Activated naive CD8-positive, alpha-beta T cell treated with anti-CD3 and anti-CD28 coated beads for 36 hours (primary cell): ENCODE data around the gene KCNQ1. TPM values are rescaled to one million over a fixed set of nuclear protein-coding genes. Genes with fewer than 3 reads are reported as not detected.

Source experiments
- DNase-seq: peaks from one replicate; pipeline ENCODE4 v3.0.0; 2021
- H3K27ac Mint-ChIP-seq: one replicate; pipeline ENCODE4 v1.8.0; 2022; ENCODE audit warnings: mild to moderate bottlenecking, moderate library complexity, mixed read lengths
- H3K27me3 Mint-ChIP-seq: one replicate; pipeline ENCODE4 v1.8.0; 2022; ENCODE audit warnings: mild to moderate bottlenecking, mixed read lengths
- H3K36me3 Mint-ChIP-seq: one replicate; pipeline ENCODE4 v1.8.0; 2021; ENCODE audit warnings: mild to moderate bottlenecking, mixed read lengths
- H3K4me1 Mint-ChIP-seq: one replicate; pipeline ENCODE4 v1.8.0; 2021; ENCODE audit warnings: mixed read lengths
- H3K4me3 Mint-ChIP-seq: one replicate; pipeline ENCODE4 v1.8.0; 2022; ENCODE audit warnings: mild to moderate bottlenecking, moderate library complexity, mixed read lengths
- H3K9me3 Mint-ChIP-seq: one replicate; pipeline ENCODE4 v1.8.0; 2022; ENCODE audit warnings: mixed read lengths
- total RNA-seq, 2 experiments: library from RNA; stranded (reverse); gene quantifications; one replicate each; pipeline ENCODE4 v1.2.3, GENCODE V29; 2021

KCNQ1 gene
- total RNA-seq, 2 experiments from 2014 or later, result 6.7 to 9.6 TPM

GRCh38 chr11:2562890-2563212 is 118.0 kb downstream of the KCNQ1 start:
- Mint-ChIP-seq H3K9me3 (no peaks in the 10 kb centered on the region), H3K27me3 (no peaks in the 10 kb centered on the region), H3K4me3 (no peak overlapping the region), H3K36me3 (no peaks in the 10 kb centered on the region), H3K27ac (no peak overlapping the region), H3K4me1 (peaks cover 2% of the 10 kb centered on the region)
- DNase-seq, result no peak

- no peak for DNase-seq
- H3K4me3 Mint-ChIP-seq, result no peak overlapping the region
- H3K27ac Mint-ChIP-seq, result no peak overlapping the region
- no peaks in the 10 kb centered on the region for H3K27me3 Mint-ChIP-seq
- H3K9me3 Mint-ChIP-seq, result no peaks in the 10 kb centered on the region
- H3K4me1 Mint-ChIP-seq, result peaks cover 2% of the 10 kb centered on the region
- no peaks in the 10 kb centered on the region for H3K36me3 Mint-ChIP-seq
Observed at GRCh38 chr11:2563213-2564007, 118.6 kb downstream of the KCNQ1 start.

DNA sequence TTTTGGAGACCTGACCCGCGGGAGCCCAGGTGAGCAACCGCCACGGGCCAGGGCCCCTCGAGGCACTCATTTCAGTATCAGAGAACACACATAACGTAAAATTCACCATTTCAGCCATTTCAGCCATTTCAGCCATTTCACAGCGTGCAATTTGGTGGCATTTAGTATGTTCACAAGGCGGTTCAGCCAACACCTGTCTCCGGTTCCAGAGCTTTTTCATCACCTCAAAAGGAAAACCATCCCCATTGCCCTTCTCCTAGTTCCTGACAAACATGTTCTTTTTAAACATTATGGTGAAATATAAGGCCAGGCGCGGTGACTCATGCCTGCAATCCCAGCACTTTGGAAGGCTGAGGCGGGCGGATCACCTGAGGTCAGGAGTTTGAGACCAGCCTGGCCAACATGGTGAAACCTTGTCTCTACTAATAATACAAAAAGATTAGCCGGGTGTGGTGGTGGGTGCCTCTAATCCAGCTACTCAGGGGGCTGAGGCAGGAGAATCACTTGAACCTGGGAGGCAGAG is 119.3 kb downstream of the KCNQ1 start:
- Mint-ChIP-seq H3K9me3 (no peaks in the 10 kb centered on the region), H3K27me3 (no peaks in the 10 kb centered on the region), H3K27ac (no peak overlapping the region), H3K4me3 (no peak overlapping the region), H3K4me1 (peaks cover 2% of the 10 kb centered on the region), H3K36me3 (no peaks in the 10 kb centered on the region)
- DNase-seq, result no peak

GRCh38 chr11:2564588-2565425 is 120.0 kb downstream of the KCNQ1 start:
- Mint-ChIP-seq H3K27ac (no peak overlapping the region), H3K9me3 (no peaks in the 10 kb centered on the region), H3K4me1 (no peaks in the 10 kb centered on the region), H3K4me3 (no peak overlapping the region), H3K27me3 (no peaks in the 10 kb centered on the region), H3K36me3 (no peaks in the 10 kb centered on the region)
- DNase-seq, result no peak

GRCh38 chr11:2565447-2566222 is 120.8 kb downstream of the KCNQ1 start:
- DNase-seq, result no peak

GRCh38 chr11:2566223-2567025 is 121.6 kb downstream of the KCNQ1 start:
- Mint-ChIP-seq H3K27ac (no peak overlapping the region), H3K36me3 (no peaks in the 10 kb centered on the region), H3K4me3 (no peak overlapping the region), H3K9me3 (no peaks in the 10 kb centered on the region), H3K27me3 (no peaks in the 10 kb centered on the region), H3K4me1 (no peaks in the 10 kb centered on the region)
- no peak for DNase-seq

More at GRCh38 chr11:2565447-2566222, 120.8 kb downstream of the KCNQ1 start:
- no peaks in the 10 kb centered on the region for H3K27me3 Mint-ChIP-seq
- H3K27ac Mint-ChIP-seq, result no peak overlapping the region
- no peaks in the 10 kb centered on the region for H3K36me3 Mint-ChIP-seq
- H3K4me3 Mint-ChIP-seq, result no peak overlapping the region
- no peaks in the 10 kb centered on the region for H3K9me3 Mint-ChIP-seq
- H3K4me1 Mint-ChIP-seq, result no peaks in the 10 kb centered on the region

- Mint-ChIP-seq H3K27me3 (no peaks in the 10 kb centered on the region), H3K4me1 (no peaks in the 10 kb centered on the region), H3K4me3 (no peak overlapping the region), H3K9me3 (no peaks in the 10 kb centered on the region), H3K27ac (no peak overlapping the region), H3K36me3 (no peaks in the 10 kb centered on the region)
- no peak for DNase-seq
Observed at GRCh38 chr11:2567026-2567671, 122.3 kb downstream of the KCNQ1 start.

- H3K9me3 Mint-ChIP-seq, result no peaks in the 10 kb centered on the region
- no peaks in the 10 kb centered on the region for H3K27me3 Mint-ChIP-seq
- DNase-seq, result no peak
- no peaks in the 10 kb centered on the region for H3K36me3 Mint-ChIP-seq
- no peaks in the 10 kb centered on the region for H3K4me1 Mint-ChIP-seq
- no peak overlapping the region for H3K27ac Mint-ChIP-seq
- no peak overlapping the region for H3K4me3 Mint-ChIP-seq
Observed at GRCh38 chr11:2569321-2569721, 124.5 kb downstream of the KCNQ1 start.

DNA sequence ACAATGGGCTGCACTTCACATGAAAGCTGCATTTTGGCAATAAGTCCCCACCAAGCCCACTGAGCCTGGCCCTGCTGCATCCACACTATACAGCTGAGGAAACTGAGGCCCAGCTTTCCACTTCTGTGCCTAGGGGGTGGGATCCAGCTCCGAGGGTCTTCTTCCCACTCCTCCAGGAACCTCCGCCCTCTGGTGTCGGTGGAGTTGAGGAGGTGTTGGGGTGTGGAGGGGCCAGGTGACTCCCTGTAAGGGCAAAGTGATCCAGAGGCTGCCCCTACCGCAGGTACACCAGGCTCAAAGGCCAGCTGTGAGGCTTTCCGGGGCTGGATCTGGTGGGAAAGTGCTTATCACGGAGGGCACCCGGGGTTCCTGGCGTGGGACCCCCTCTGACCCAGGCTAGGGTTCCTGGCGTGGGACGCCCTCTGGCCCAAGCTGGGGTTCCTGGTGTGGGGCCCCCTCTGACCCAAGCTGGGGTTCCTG is 125.0 kb downstream of the KCNQ1 start:
- Mint-ChIP-seq H3K4me1 (no peaks in the 10 kb centered on the region), H3K27me3 (no peaks in the 10 kb centered on the region), H3K9me3 (no peaks in the 10 kb centered on the region), H3K4me3 (no peak overlapping the region), H3K27ac (no peak overlapping the region), H3K36me3 (no peaks in the 10 kb centered on the region)
- no peak for DNase-seq

DNA sequence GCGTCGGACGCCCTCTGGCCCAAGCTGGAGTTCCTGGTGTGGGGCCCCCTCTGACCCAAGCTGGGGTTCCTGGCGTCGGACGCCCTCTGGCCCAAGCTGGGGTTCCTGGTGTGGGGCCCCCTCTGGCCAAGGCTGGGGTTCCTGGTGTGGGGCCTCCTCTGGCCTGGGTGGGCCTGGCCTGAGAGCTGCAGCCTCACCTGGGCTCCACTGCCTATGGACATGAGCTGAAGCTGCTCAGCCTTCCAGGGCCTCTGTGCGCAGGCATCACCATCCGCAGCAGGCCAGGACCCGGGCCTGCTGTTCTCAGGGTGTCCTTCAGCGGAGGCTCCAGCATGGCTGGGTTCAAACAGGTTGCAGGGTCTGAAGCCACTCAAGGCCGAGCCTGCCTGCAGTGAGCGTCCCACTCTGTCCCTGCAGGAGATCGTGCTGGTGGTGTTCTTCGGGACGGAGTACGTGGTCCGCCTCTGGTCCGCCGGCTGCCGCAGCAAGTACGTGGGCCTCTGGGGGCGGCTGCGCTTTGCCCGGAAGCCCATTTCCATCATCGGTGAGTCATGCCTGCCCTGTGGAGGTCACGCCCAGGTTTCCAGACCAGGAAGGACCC is 125.5 kb downstream of the KCNQ1 start:
- no peak for DNase-seq
- Mint-ChIP-seq H3K9me3 (no peaks in the 10 kb centered on the region), H3K36me3 (no peaks in the 10 kb centered on the region), H3K27ac (no peak overlapping the region), H3K27me3 (no peaks in the 10 kb centered on the region), H3K4me3 (no peak overlapping the region), H3K4me1 (no peaks in the 10 kb centered on the region)

- Mint-ChIP-seq H3K9me3 (no peaks in the 10 kb centered on the region), H3K4me1 (no peaks in the 10 kb centered on the region), H3K27me3 (no peaks in the 10 kb centered on the region), H3K4me3 (no peak overlapping the region), H3K27ac (no peak overlapping the region), H3K36me3 (no peaks in the 10 kb centered on the region)
- DNase-seq, result no peak
Observed at GRCh38 chr11:2570841-2571597, 126.2 kb downstream of the KCNQ1 start.

GRCh38 chr11:2571598-2572281 is 126.9 kb downstream of the KCNQ1 start:
- Mint-ChIP-seq H3K36me3 (no peaks in the 10 kb centered on the region), H3K4me1 (no peaks in the 10 kb centered on the region)
- DNase-seq, result no peak

More at GRCh38 chr11:2571598-2572281, 126.9 kb downstream of the KCNQ1 start:
- Mint-ChIP-seq H3K27ac (no peak overlapping the region), H3K27me3 (no peaks in the 10 kb centered on the region), H3K9me3 (no peaks in the 10 kb centered on the region), H3K4me3 (no peak overlapping the region)
